Neural cell (in vitro differentiated cells): ENCODE data around the gene KCNMB2. TPM values are rescaled to one million over a fixed set of nuclear protein-coding genes. Genes with fewer than 3 reads are reported as not detected.

Source experiments
- H2AFZ ChIP-seq: fragments of 200-600, 300-800 bp; sonication (generic), shearing (Covaris generic); 2 replicates; pipeline ENCODE4 v1.6.0; 2014; ENCODE audit warnings: low read depth, mild to moderate bottlenecking, antibody characterized with exemption, low read length, moderate library complexity
- H3F3A ChIP-seq: fragments of 200-600 bp; shearing (Covaris generic); 2 replicates; pipeline ENCODE4 v1.6.1; 2016; ENCODE audit warnings: mild to moderate bottlenecking, moderate library complexity, mixed read lengths, antibody characterized with exemption, low read length; ENCODE audit not compliant: insufficient read depth, poor library complexity, severe bottlenecking
- H3K27ac ChIP-seq: fragments of 200-600, 300-800 bp; sonication (generic), shearing (Covaris generic); 2 replicates; pipeline ENCODE4 v1.5.1; 2014; ENCODE audit warnings: mild to moderate bottlenecking, low read length, moderate library complexity
- H3K27me3 ChIP-seq: fragments of 300-800, 200-600 bp; sonication (generic), shearing (Covaris generic); 2 replicates; pipeline ENCODE4 v1.6.0; 2014; ENCODE audit warnings: mild to moderate bottlenecking, low read depth, low read length, moderate library complexity; ENCODE audit not compliant: insufficient read depth
- H3K36me3 ChIP-seq: fragments of 300-800, 200-600 bp; sonication (generic), shearing (Covaris generic); 2 replicates; pipeline ENCODE4 v1.5.1; 2014; ENCODE audit warnings: mild to moderate bottlenecking, antibody characterized with exemption, low read length, moderate library complexity; ENCODE audit not compliant: insufficient read depth
- H3K4me2 ChIP-seq: fragments of 300-800, 200-600 bp; sonication (generic), shearing (Covaris generic); 2 replicates; pipeline ENCODE4 v1.6.0; 2014; ENCODE audit warnings: mild to moderate bottlenecking, low read length
- H3K4me3 ChIP-seq: fragments of 300-800, 200-600 bp; sonication (generic), shearing (Covaris generic); 2 replicates; pipeline ENCODE4 v1.5.1; 2014; ENCODE audit warnings: mild to moderate bottlenecking, low read length, moderate library complexity
- H3K79me2 ChIP-seq: fragments of 200-600 bp; shearing (Covaris generic); replicated peaks from 2 replicates; pipeline ENCODE4 v1.6.0; 2014; ENCODE audit warnings: mild to moderate bottlenecking, low read length, moderate library complexity; ENCODE audit not compliant: insufficient read depth
- H3K9ac ChIP-seq: fragments of 300-800, 200-600 bp; sonication (generic), shearing (Covaris generic); 2 replicates; pipeline ENCODE4 v1.6.1; 2016; ENCODE audit warnings: mild to moderate bottlenecking, low read length, mixed read lengths
- H3K9me2 ChIP-seq: fragments of 200-600 bp; shearing (Covaris generic); 2 replicates; pipeline ENCODE4 v1.6.1; 2016; ENCODE audit warnings: mild to moderate bottlenecking, low read length, mixed read lengths; ENCODE audit not compliant: insufficient read depth
- H3K9me3 ChIP-seq: fragments of 200-600, 300-800 bp; sonication (generic), shearing (Covaris generic); 2 replicates; pipeline ENCODE4 v1.6.1; 2016; ENCODE audit warnings: mild to moderate bottlenecking, mixed run types, low read length, moderate library complexity, mixed read lengths
- H4K20me1 ChIP-seq: fragments of 200-600 bp; shearing (Covaris generic); 2 replicates; pipeline ENCODE4 v1.6.1; 2016; ENCODE audit warnings: mild to moderate bottlenecking, mixed run types; ENCODE audit not compliant: insufficient read depth
- EP300 ChIP-seq: fragments of 450-650 bp; conservative IDR thresholded peaks from 2 replicates; pipeline ENCODE4 v1.6.1; 2014; ENCODE audit warnings: antibody characterized with exemption, mild to moderate bottlenecking, moderate library complexity; ENCODE audit not compliant: poor library complexity, severe bottlenecking
- EZH2 ChIP-seq: fragments of 200-600, 300-800 bp; shearing (Covaris generic), sonication (generic); IDR thresholded peaks from 2 replicates; pipeline ENCODE4 v1.6.1; 2014; ENCODE audit warnings: antibody characterized with exemption, low read length, borderline replicate concordance, mild to moderate bottlenecking; ENCODE audit not compliant: insufficient read depth, poor library complexity, severe bottlenecking
- MXI1 ChIP-seq: fragments of 450-650 bp; conservative IDR thresholded peaks from 2 replicates; pipeline ENCODE4 v1.6.1; 2014; ENCODE audit warnings: antibody characterized with exemption, mild to moderate bottlenecking; ENCODE audit not compliant: poor library complexity, severe bottlenecking
- POLR2AphosphoS5 ChIP-seq: IDR thresholded peaks from 2 replicates; pipeline ENCODE4 v1.6.1; 2012
- RAD21 ChIP-seq: fragments of 450-650 bp; conservative IDR thresholded peaks from 2 replicates; pipeline ENCODE4 v1.6.1; 2014; ENCODE audit warnings: antibody characterized with exemption, mild to moderate bottlenecking, moderate library complexity
- SMC3 ChIP-seq: fragments of 450-650 bp; conservative IDR thresholded peaks from 2 replicates; pipeline ENCODE4 v1.6.1; 2014; ENCODE audit warnings: antibody characterized with exemption, mild to moderate bottlenecking, moderate library complexity; ENCODE audit not compliant: poor library complexity
- TAF1 ChIP-seq: IDR thresholded peaks from 2 replicates; pipeline ENCODE4 v1.6.1; 2012; ENCODE audit warnings: low read depth
- polyA plus RNA-seq: library from polyadenylated mRNA; depleted of rRNA; stranded (reverse); fragments of >200 nt; gene quantifications from 2 replicates; pipeline ENCODE4 v1.2.3, GENCODE V29; 2014
- TF ChIP-seq, protein P1 (sequence below): IDR thresholded peaks from 2 replicates; pipeline ENCODE4 v1.6.1; 2012; ENCODE audit warnings: borderline replicate concordance
- TF ChIP-seq, protein P2 (sequence below): fragments of 450-650 bp; IDR thresholded peaks from 2 replicates; pipeline ENCODE4 v1.5.1; 2014; ENCODE audit warnings: antibody characterized with exemption, mild to moderate bottlenecking, moderate library complexity; ENCODE audit not compliant: poor library complexity, severe bottlenecking

The KCNMB2 gene
- polyA plus RNA-seq, 1 donor from 2014 or later = 0.93 TPM

DNA sequence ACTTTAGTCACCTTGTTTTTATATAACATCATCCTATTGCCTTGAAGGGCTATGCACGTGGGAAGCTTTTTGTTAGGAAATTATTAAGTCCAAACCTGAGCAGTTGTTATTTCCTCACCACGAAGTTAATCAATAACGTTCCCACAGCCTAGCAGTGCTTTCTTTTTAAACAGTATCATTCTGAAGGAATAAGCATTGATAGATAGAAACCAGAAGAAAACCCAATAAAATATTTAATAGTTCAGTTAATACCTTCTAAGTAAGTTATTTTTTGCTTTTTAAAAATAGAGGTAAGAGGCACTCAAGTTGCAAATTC, 149.3 kb downstream of the KCNMB2 start:
- TF ChIP-seq, protein P1, sequence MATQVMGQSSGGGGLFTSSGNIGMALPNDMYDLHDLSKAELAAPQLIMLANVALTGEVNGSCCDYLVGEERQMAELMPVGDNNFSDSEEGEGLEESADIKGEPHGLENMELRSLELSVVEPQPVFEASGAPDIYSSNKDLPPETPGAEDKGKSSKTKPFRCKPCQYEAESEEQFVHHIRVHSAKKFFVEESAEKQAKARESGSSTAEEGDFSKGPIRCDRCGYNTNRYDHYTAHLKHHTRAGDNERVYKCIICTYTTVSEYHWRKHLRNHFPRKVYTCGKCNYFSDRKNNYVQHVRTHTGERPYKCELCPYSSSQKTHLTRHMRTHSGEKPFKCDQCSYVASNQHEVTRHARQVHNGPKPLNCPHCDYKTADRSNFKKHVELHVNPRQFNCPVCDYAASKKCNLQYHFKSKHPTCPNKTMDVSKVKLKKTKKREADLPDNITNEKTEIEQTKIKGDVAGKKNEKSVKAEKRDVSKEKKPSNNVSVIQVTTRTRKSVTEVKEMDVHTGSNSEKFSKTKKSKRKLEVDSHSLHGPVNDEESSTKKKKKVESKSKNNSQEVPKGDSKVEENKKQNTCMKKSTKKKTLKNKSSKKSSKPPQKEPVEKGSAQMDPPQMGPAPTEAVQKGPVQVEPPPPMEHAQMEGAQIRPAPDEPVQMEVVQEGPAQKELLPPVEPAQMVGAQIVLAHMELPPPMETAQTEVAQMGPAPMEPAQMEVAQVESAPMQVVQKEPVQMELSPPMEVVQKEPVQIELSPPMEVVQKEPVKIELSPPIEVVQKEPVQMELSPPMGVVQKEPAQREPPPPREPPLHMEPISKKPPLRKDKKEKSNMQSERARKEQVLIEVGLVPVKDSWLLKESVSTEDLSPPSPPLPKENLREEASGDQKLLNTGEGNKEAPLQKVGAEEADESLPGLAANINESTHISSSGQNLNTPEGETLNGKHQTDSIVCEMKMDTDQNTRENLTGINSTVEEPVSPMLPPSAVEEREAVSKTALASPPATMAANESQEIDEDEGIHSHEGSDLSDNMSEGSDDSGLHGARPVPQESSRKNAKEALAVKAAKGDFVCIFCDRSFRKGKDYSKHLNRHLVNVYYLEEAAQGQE = no peak
- TF ChIP-seq POLR2AphosphoS5 = no peak
- no peak for TF ChIP-seq RAD21
- TF ChIP-seq EZH2 = no peak
- Histone ChIP-seq H3K27ac (no peak overlapping the region), H3K36me3 (no peaks in the 10 kb centered on the region), H3K4me3 (no peak overlapping the region), H3K79me2 (no peaks in the 10 kb centered on the region), H3K4me2 (no peak overlapping the region), H3K9ac (no peak overlapping the region), H3K9me2 (no peaks in the 10 kb centered on the region), H3K27me3 (no peaks in the 10 kb centered on the region), H3K9me3 (no peaks in the 10 kb centered on the region), H3F3A (no peaks in the 10 kb centered on the region), H2AFZ (no peak overlapping the region), H4K20me1 (no peaks in the 10 kb centered on the region)

DNA sequence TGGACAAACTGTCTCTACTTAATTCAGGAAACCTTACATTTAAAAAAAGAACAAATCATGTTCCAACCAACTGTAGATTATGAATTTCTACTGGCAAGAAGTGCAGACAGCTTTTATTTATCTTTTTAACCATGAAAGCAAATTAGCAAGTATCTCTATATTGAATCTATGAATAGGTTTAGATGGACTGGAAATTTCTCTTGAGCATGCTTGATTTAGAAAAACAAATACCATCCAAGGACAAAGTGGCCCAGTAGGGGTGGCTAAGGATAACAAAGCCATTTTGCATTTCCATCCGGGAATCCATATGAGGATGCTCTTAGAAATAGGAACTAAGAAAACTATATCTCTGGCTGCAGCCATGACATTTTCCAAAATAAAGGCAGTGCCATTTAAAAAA, 150.6 kb downstream of the KCNMB2 start:
- Histone ChIP-seq H3K27me3 (no peaks in the 10 kb centered on the region), H3F3A (no peaks in the 10 kb centered on the region), H3K9me2 (no peaks in the 10 kb centered on the region), H3K79me2 (no peaks in the 10 kb centered on the region), H3K4me3 (no peak overlapping the region), H2AFZ (no peak overlapping the region), H3K9me3 (no peaks in the 10 kb centered on the region), H4K20me1 (no peaks in the 10 kb centered on the region), H3K4me2 (no peak overlapping the region), H3K36me3 (no peaks in the 10 kb centered on the region), H3K9ac (no peak overlapping the region), H3K27ac (no peak overlapping the region)
- TF ChIP-seq RAD21 = no peak
- TF ChIP-seq EP300 = no peak
- TF ChIP-seq MXI1 = no peak
- TF ChIP-seq EZH2 = no peak
- TF ChIP-seq SMC3 = no peak
- no peak for TF ChIP-seq TAF1
- TF ChIP-seq, protein P1 = no peak
- TF ChIP-seq, protein P2, sequence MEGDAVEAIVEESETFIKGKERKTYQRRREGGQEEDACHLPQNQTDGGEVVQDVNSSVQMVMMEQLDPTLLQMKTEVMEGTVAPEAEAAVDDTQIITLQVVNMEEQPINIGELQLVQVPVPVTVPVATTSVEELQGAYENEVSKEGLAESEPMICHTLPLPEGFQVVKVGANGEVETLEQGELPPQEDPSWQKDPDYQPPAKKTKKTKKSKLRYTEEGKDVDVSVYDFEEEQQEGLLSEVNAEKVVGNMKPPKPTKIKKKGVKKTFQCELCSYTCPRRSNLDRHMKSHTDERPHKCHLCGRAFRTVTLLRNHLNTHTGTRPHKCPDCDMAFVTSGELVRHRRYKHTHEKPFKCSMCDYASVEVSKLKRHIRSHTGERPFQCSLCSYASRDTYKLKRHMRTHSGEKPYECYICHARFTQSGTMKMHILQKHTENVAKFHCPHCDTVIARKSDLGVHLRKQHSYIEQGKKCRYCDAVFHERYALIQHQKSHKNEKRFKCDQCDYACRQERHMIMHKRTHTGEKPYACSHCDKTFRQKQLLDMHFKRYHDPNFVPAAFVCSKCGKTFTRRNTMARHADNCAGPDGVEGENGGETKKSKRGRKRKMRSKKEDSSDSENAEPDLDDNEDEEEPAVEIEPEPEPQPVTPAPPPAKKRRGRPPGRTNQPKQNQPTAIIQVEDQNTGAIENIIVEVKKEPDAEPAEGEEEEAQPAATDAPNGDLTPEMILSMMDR = no peak
- TF ChIP-seq POLR2AphosphoS5 = no peak
